Thyroid gland (tissue), 4 donors: ENCODE data around the gene ACTL10.
"Not testable (repeated sequence)": the region's sequence is repeated elsewhere in the genome, so short reads cannot be mapped to it uniquely, and the experiment has no call there.

Experiments used
- CTCF ChIP-seq, 6 experiments: fragments of 200-600 bp in 3 of 6; fragments of 450-650 bp in 3 of 6; sonication (generic) in 3 of 6; IDR thresholded peaks; one replicate each; pipeline ENCODE4 v1.5.1; 2016 to 2019; ENCODE audit warnings: antibody characterized with exemption in 6 of 6, mild to moderate bottlenecking in 2 of 6, inconsistent platforms in 1 of 6, moderate library complexity in 1 of 6
- POLR2A ChIP-seq, 2 donors: fragments of 450-650 bp; IDR thresholded peaks; one replicate each; pipeline ENCODE4 v1.6.1; 2017; ENCODE audit warnings: antibody characterized with exemption in 2 of 2, mild to moderate bottlenecking in 2 of 2, moderate library complexity in 1 of 2

GRCh38 chr20:33646959-33647602, 19.7 kb upstream of the ACTL10 start:
- not testable (repeated sequence) for TF ChIP-seq POLR2A, CTCF (IDR thresholded peaks at IDR 0.05)
